ENCODE results near the gene S100A10.

- TF ChIP-seq CTCF (IDR thresholded peaks at IDR 0.05; ENCODE audit: low read length): no peak
- TF ChIP-seq EZH2 (optimal IDR thresholded peaks at IDR 0.05; ENCODE audit: low read depth, low read length): no peak
- no peak for TF ChIP-seq EZH2phosphoT487 (IDR thresholded peaks at IDR 0.05; ENCODE audit: low read length)
These were observed 16.8 kb downstream of the S100A10 start for GRCh38 chr1:151976858-151977257.

Data from MM.1S (cell line).